ENCODE measurements around the gene FRA10AC1. TPM values are rescaled to one million over a fixed set of nuclear protein-coding genes. Genes with fewer than 3 reads are reported as not detected.
"Not testable (repeated sequence)": the region's sequence is repeated elsewhere in the genome, so short reads cannot be mapped to it uniquely, and the experiment has no call there.

FRA10AC1 gene
- total RNA-seq, 2 donors from 2014 or later = 14.8 to 16.5 TPM

DNA sequence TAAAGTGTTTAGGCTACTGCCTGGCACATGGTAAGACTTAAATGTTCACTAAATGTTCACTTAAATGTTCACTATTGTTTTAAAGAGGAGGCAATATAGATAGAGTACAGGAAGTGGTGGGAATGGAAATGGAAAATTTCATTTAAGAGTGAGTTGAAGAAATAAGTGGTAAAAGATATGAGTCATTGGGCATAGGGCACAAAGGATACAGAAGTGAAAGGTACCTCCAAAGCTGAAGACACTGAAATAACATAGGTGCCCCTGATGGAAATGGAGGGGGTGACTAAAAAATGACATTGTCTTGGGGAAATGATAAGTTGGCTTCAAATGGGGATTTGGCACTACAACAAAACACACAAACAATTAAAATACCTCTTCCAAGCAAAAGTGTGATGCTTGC, 5.2 kb upstream of the FRA10AC1 start:
- no peak for ATAC-seq
- intact Hi-C loops (cut with DNase I) = no loop called here

DNA sequence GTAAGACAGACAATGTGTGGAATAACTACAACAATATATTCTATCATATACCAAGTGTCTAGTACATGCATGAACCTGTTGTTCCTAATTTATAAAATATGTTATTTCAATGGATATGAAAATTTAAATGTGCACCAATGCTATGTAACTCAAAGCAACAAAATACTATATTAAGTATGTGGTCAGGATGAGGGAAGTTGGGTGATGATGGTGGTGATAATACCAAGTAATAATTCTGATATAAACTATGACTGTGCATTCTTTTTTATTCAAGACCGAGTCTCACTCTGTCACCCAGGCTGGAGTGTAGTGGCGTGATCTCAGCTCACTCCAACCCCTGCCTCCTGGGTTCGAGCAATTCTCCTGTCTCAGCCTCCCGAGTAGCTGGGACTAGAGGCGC, 2.1 kb upstream of the FRA10AC1 start:
- no peak for ATAC-seq
- DNase-seq = no peak
- intact Hi-C loops (cut with DNase I) = loop anchor here in 1 of 2 donors (5.0 kb wide), 1 partner anchor 108 kb away; no protein-coding TSS in a partner anchor

More for the DNA sequence above, 5.2 kb upstream of the FRA10AC1 start:
- no peak for DNase-seq

DNA sequence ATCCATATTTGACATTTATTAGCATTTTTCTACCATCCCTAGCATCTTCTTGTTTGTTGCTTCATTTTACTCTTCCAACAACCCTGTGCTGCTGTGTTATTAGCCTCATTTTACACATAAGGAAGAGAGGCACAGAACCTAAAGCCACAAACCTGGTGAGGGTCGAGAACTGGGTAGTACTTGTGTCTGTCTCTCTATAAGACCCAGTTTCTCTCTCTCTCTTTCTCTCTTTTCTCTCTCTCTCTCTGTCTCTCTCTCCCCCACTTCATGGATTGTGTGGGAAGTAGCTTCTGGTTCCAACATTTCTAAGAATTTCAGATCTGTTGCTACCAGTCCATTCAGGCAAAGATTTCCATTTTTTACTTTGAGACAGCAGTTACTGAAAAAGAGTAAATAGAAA, 1.4 kb upstream of the FRA10AC1 start:
- intact Hi-C loops (cut with DNase I) = loop anchor here in 1 of 2 donors (5.0 kb wide), 1 partner anchor 108 kb away; no protein-coding TSS in a partner anchor
- DNase-seq (no peak), ATAC-seq (no peak)

DNA sequence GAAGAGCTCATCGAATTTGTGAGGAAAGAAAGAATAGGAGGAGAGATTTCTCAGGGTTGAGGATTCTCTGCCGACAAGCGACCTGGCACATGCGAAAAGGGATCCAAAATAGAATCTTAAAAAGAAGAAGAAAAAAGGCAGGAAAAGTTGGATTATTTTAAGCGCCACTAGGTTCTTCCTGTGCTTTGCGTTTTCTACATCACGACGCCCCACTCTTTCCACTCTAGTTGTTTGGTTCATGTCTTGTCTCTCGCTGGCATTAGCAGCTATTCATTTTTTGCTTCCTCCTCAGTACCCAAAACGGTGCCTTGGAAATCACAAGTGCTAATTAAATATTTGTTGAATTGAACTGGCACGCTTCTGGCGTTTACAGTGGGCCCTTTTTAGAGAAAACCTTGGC, 674 bp upstream of the FRA10AC1 start:
- intact Hi-C loops (cut with DNase I) = loop anchor here in 1 of 2 donors (5.0 kb wide), 1 partner anchor 109 kb away; no protein-coding TSS in a partner anchor
- DNase-seq = no peak
- ATAC-seq = peak in 1 of 2 donors; percentile 13

DNA sequence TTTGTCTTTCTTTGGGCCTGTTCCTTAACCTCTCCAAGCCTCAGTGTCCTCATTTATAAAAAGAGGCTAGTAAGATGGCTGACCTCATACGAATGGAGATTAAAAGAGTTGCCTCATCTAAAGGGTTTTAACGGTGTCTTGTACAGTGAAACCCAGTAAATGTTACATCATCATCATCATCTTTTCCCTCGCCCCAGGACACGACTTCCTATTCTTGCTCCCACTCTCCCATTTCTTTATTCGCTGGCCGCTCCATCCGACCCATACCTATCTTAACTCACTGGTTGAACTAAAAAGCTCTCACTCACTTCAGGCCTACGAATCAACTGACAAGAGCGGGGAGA, 554 bp downstream of the FRA10AC1 start:
- DNase-seq (no peak), ATAC-seq (peak; percentile 18 to 41)
- intact Hi-C loops (cut with DNase I) = loop anchor here in 1 of 2 donors (5.0 kb wide), 1 partner anchor 110 kb away; no protein-coding TSS in a partner anchor

DNA sequence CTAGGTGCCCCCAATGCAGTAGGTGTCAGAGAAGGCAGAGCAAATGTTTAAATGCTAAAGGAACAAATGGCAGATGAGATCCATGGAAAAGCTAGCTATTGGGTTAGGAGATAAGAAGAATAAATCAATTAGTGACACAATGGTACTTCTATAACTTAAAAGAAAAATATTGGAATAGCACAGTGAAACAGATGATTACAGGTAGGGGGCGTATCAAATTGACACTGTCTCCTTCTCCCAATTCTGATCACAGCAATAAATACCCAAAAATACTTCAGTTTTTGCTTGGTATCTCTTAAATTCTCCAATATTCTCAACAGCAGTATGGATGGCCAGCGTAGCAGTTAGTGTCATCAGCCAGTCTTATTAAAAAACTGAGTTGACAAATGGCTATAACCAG, 5.2 kb downstream of the FRA10AC1 start:
- intact Hi-C loops (cut with DNase I) = no loop called here
- ATAC-seq (no peak), DNase-seq (no peak)

DNA sequence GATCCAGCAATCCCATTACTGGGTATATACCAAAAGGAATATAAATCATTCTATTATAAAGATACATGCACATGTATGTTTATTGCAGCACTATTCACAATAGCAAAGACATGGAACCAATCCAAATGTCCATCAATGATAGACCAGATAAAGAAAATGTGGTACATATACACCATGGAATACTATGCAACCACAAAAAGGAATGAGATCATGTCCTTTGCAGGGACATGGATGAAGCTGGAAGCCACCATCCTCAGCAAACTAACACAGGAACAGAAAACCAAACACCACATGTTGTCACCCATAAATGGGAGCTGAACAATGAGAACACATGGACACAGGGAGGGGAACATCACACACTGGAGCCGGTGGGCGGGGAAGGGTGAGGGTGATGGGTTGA, 5.8 kb downstream of the FRA10AC1 start:
- intact Hi-C loops (cut with DNase I); ATAC-seq; DNase-seq: not testable (repeated sequence)

DNA sequence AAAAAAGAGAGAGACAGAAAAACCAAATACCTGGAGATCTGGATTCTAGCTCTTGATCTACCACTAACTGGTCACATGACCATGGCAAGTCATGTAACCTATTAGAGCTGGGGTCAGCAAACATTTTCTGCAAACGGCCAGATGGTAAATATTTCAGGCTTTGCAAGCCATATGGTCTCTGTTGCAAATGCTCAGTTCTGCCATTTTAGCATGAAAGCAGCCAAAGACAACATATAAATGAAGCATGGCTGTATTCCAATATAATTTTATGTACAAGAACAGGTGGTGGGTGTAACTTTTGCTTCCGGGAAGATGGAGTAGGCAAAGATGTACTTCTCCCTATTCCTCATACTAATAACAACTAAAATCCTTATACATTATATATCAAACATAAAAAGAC, 6.7 kb downstream of the FRA10AC1 start:
- intact Hi-C loops (cut with DNase I) = no loop called here
- DNase-seq (no peak), ATAC-seq (no peak)

DNA sequence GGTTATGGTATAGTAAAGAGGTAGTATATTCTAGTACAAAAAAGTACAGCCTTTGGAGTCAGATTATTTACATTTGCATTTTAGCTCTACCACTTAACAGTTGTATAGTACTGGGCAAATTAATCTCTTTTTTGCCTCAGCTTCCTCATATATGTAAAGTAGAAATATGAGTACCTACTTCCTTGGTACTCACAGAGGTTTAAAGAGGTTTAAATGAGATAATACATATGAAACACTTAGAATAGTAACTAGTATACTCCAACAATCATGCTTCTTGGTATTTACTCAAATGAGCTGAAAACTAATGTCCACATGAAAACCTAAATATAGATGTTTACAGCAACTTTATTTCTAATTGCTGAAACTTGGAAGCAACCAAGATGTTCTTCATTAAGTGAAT, 14.7 kb downstream of the FRA10AC1 start:
- DNase-seq (no peak), ATAC-seq (no peak)
- intact Hi-C loops (cut with DNase I) = loop anchor here in 1 of 2 donors (10.0 kb wide), 1 partner anchor 133 kb away; no protein-coding TSS in a partner anchor

DNA sequence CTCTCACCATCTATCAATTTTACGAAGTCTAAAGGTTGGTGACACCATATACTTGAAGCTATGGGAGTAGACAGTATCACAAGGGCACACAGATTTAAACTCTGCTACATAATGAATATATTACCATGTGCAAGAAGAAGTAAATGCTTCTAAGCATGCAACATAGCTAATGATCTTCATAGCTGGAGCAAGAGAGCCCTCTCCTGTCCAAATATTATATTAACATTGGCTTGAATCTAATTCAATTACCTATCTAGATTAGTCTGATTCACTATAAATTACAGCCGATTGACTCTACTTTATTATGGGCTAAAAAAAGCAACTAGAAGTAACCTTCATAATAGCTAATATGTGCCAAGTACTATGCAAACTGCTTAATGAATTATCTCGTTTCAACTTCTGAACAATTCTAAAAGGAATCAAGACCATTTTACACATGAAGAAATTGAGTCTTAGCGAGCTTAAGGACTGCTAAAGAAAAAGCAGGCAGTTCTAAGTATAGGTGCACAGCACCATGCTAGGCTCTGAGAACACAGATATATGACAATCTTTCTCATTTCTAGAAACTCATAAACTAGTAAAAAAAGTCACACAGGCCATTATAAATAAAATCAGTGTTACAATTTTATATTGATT, 21.9 kb downstream of the FRA10AC1 start:
- peak; percentile 55 to 70 for ATAC-seq
- intact Hi-C loops (cut with DNase I) = loop anchor here in 1 of 2 donors (10.0 kb wide), 1 partner anchor 126 kb away; no protein-coding TSS in a partner anchor
- DNase-seq = no peak

DNA sequence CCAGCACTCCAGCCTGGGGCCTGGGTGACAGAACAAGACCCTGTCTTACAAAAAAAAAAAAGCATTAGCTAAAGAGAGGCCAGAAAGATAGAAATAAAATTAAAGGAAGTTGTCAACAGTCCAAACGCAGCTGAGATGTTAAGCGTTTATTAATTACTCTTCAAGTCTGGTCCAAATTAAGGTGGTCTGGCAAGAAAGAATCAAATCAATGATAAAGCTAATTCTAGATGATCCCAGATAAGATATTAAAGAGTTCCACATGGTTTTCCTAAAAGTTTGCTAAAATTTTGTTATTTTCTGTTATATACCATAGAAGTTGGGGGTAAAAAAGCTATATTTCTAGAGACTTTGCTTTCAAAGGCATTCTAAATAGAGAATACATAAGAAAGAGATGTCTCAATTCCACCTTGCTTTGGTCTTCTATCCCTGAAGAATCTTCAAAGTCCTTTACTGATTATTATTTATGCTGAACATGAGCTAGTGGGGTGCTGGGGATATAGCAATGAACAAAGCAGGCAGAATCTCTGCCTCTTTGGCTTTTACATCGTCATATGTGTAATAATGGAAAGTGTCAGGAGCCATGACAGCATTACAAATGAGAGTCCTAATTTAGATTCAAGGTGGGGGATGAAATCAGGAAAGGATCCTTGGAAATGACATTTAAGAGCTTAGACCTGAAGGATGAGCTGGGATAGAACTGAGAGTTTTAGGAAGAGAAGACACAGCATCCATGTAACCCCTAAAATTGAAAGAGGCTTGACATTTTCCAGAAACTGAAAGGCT, 23.4 kb downstream of the FRA10AC1 start:
- no peak for DNase-seq
- ATAC-seq = no peak

DNA sequence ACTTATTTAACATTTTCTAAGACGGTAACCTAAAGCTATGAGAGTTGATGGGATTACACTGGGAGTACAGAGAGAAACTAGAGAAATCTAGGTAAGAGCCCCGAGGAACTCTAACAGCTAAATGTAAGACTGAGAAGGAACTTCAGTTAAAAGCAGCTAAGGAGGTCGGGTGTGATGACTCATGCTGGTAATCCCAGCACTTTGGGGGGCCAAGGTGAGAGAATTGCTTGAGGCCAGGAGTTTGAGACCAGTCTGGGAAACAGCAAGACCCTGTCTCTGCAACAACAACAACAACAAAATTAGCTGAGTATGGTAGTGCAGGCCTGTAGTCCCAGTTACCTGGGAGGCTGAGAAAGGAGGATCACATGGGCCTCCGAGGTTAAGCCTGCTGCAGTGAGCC, 24.0 kb downstream of the FRA10AC1 start:
- DNase-seq (no peak), ATAC-seq (no peak)
- intact Hi-C loops (cut with DNase I) = loop anchor here in 1 of 2 donors (5.0 kb wide), 1 partner anchor 126 kb away; no protein-coding TSS in a partner anchor

More for the DNA sequence above, 23.4 kb downstream of the FRA10AC1 start:
- intact Hi-C loops (cut with DNase I) = loop anchor here in 1 of 2 donors (5.0 kb wide), 1 partner anchor 127 kb away; no protein-coding TSS in a partner anchor

DNA sequence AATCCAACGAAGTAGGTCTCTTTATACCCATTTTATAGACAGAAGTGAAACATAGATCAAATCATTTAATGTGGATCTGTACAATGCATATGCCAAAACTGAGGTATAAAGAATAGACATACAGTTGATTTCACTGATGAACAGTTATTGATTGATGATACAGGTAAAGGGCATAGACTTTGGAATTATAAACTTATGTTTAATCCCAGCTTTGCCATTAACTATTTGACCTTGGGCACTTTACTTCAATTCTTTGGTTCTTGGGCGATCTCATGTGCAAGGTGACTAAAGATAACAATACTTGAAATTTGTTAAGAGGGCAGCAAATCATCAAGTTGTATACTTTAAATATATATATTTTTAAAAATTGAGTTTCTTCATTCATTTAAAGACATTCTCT, 28.6 kb downstream of the FRA10AC1 start:
- DNase-seq (no peak), ATAC-seq (no peak)
- intact Hi-C loops (cut with DNase I) = no loop called here

DNA sequence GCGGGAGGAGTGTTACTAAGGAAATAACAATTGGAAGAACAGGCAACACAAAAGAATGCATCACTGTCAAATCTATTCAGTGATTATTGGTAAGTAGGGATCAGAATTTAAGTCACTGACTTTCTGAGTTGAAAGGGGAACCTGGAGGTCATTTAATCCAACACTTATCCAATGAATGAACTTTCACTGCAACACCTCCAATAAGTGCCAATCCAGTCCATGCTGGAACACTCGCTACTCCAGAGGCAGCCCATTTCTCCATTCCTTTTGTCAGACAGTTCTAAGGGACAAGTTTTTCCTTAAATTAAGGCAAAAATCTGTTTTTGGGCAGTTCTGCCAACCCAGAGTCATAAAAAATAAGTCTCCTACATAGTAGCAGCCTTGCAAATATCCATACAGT, 29.5 kb downstream of the FRA10AC1 start:
- intact Hi-C loops (cut with DNase I) = no loop called here
- ATAC-seq = no peak
- DNase-seq = no peak

DNA sequence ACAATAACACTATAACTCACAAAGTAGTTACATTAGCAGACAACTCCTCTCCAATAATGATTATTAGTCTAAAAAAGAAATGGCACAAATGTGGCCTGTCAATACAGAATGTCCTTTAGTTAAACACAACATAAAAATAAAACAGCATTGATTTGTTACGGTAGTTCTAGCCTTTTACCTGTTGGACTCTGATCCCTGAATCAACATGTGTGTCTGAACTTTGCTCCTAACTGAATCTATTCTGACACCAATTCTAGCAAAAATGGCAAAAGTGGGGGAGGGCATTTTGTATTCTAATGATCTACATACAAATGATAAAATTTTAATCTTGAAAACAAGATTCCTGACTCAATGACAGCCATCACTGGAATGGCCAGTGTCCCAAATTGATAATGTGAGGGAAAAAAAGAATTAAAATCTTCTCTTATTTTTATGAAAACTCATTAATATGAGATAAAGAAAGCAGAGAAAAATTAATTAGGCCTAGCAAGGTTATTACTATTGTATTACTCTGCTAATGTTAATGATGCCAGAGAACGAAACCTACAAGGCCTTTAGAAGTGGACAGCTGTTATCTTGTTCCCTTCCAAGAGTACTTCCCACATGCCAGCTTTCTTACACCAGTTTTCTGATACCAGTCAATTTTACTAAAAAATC, 30.2 kb downstream of the FRA10AC1 start:
- DNase-seq (no peak), ATAC-seq (no peak)
- intact Hi-C loops (cut with DNase I) = no loop called here

DNA sequence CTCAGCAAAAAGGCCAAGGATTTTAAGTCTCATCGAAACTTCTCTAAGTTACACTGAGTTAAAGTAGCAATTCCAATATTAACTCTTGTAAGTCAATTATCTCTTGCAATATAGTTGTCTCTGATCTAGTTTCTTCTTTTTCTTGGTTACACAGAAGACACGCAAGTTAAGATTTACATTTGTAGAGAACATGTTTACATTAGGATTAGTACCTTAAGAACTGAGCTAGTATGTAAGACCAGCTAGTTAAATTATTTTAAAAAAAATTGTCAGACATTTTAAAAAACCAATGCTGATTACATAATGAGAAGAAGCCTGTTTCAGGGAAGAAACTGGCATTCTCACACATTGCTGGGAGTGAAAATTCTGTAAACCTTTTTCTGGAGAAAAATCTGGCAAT, 31.4 kb downstream of the FRA10AC1 start:
- intact Hi-C loops (cut with DNase I) = no loop called here
- ATAC-seq (no peak), DNase-seq (no peak)

DNA sequence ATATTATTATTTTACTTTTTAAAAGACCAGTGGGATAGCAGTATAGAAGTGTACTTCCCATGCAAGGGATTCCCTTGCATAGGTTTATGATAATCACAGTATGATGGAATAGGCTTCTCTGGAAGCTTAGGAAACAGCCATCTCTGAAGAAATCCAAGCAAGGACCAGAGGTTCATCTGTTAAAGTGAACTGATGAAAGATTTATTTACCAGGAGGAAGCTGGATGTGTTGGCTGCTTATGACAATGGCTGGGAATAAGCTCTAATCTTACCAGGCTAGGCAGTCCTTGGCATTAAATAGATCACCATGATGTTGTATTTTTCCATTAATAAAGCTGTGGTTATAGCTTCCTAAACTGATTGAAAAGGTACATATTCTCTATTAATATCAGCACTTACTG, 32.0 kb downstream of the FRA10AC1 start:
- ATAC-seq = no peak
- intact Hi-C loops (cut with DNase I) = no loop called here
- no peak for DNase-seq

DNA sequence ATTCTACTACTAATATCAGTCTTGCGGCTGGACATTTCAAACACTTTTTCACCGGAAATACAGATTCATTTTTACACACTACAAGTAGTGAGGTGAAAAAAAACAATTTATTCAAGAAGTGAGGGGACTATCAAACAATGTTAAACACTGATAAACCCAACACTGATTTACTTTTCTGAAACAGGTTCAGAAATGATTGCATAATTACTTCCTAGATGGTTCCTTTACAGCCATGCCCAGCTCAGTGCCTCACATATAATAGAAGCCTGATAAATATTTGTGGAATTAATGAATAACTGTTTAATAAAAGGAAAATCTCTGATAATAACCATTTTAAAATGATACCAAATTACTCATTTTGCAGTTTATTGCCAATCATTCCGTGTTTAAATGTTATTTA, 34.6 kb downstream of the FRA10AC1 start:
- intact Hi-C loops (cut with DNase I) = no loop called here
- DNase-seq (no peak), ATAC-seq (no peak)

DNA sequence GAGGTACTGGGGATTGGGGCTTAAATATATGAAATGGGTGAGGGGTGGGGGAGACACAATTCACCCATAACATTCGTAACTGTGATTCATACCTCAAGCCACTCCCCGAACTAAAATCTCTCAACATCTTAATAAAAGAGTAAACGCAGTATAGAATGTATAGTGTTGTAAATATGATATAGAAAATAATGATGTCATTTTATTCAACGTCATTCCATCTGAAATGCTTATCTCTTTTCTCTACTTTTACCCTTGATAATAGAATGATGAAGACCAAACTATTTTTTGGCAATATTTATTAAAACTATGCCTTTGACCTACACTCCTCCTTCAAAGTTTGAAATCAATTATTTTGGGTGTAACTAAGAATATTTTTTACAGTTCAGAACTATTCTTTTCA, 36.4 kb downstream of the FRA10AC1 start:
- intact Hi-C loops (cut with DNase I) = no loop called here
- no peak for DNase-seq
- ATAC-seq = no peak

DNA sequence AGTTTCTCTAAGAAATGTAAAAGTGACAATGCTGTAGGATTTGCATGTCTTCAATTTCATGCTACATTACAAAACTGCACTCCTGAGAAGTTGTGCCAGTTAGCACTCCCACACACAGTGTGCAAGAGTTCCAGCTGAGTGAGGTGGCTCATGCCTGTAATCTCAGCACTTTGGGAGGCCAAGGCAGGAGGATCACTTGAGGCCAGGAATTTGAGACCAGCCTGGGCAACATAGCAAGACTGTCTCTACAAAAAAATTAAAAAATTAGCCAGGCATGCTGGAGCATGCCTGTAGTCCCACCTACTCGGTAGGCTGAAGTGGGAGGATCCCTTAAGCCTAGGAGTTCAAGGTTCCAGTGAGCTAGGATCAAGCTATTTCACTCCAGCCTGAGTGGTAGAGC, 44.6 kb downstream of the FRA10AC1 start:
- ATAC-seq = no peak
- DNase-seq = no peak
- intact Hi-C loops (cut with DNase I) = no loop called here
